ENCODE measurements around the gene PTPN4.
"Not testable (repeated sequence)": the region's sequence is repeated elsewhere in the genome, so short reads cannot be mapped to it uniquely, and the experiment has no call there.

Gene PTPN4

DNA sequence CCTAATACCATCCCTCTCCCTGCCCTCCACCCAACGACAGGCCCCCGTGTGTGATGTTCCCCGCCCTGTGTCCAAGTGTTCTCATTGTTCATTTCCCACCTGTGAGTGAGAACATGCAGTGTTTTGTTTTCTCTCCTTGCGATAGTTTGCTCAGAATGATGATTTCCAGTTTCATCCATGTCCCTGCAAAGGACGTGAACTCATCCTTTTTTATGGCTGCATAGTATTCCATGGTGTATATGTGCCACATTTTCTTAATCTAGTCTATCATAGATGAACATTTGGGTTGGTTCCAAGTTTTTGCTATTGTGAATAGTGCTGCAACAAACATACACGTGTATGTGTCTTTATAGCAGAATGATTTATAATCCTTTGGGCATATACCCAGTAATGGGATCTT is 44.7 kb downstream of the PTPN4 start:
- not testable (repeated sequence) for DNase-seq (ENCODE audit: low read depth in 2 of 3, low spot score in 1 of 3)

DNA sequence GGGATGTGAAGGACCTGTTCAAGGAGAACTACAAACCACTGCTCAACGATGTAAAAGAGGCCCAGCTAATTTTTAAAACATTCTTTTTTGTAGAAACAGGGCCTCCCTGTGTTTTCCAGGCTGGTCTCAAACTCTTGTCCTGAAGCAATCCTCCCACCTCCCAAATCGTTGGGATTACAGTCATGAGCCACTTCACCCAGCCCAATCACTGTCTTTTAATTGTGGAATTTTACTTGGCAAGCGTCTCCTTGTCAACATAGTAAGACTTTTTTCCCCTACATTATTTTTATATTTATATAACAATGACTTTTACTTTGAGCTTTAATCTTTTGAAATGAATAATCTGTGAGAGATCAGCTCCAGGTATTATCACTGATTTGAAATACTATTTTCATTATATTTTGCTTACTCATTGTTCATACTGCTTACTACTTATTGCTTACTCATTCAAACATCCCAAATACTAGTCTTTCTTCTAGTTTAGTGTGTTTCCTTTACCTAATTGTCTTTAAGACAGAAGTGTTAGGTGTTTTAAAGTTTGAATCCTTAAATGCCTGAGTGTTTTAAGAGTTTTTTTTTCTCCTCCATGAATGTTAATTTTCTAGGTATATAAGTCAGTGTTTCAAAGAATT is 48.9 kb downstream of the PTPN4 start:
- DNase-seq (ENCODE audit: low read depth in 2 of 3, low spot score in 1 of 3): no peak

DNA sequence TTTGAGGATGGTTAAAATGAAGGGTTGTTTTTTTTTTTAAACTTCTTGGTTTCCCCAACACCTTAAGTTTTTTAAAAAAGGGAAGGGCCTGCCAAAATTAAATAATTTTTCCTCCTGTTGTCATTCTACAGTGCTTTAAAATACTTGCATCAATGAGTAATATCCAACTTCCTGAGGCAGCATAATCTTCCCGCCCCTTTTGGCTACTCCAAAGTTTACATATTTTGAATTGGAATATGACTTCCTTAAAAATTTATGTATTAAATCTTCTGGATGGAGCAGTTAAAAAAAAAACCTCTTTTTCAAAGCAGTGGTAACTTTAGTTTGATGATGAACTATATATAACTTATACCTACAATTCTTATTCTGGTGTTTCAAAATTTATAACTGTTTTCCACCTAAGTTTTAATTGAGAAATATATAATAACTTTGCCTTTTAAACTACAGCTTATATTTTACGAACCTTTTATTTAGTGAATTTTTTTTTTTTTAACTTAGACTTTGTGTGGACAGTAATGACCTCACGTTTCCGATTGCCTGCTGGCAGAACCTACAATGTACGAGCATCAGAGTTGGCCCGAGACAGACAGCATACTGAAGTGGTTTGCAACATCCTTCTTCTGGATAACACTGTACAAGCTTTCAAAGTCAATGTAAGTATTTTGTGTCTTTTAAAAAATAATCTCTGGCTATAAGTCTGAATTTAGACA is 49.8 kb downstream of the PTPN4 start:
- DNase-seq (ENCODE audit: low read depth in 2 of 3, low spot score in 1 of 3): no peak

DNA sequence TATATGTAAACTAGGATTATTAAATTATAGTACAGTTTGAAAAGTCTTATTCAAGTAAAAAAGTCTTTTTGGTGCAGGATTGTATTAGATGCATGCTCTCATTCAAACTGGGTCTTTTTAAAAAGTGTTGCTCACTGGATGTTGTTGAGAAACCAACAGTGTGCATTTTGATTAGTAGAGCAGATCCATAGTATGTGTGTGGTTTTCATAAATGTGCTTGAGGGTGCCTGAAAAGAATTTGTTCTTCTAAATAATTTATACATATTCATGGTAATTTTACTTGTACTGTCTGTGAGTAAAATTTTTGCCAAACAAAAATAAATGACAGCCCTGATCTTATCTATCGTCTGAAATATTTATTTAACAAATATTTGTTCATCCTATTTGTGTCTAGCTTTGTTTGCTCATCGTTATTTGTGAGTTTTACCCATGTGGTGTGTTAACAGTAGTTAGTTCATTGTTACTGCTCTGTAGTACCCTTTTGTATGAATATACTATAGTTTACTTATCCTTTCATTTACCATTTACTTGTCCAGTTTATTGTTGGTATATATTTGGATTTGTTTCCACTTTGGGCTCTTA is 50.4 kb downstream of the PTPN4 start:
- DNase-seq (ENCODE audit: low read depth in 2 of 3, low spot score in 1 of 3): no peak

DNA sequence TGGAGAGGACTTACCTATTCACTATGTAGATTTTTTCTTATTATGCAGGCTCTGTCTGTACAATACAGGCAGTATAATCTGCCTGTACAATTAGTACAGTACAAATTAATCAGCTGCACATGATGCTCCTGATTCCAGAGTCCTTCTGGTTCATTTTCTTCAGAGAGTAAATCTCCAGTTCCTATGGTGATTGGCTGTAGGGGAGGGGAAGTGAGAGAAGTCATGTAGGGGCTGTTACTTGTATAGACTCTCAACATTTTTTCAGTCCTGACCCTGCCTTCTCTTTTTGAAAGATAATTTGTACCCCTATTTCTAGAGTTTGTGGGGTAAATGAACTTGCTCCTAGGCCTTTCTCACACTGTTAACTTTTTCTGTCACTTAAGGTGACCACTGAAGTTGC is 54.5 kb downstream of the PTPN4 start:
- DNase-seq (ENCODE audit: low read depth in 2 of 3, low spot score in 1 of 3): no peak

DNA sequence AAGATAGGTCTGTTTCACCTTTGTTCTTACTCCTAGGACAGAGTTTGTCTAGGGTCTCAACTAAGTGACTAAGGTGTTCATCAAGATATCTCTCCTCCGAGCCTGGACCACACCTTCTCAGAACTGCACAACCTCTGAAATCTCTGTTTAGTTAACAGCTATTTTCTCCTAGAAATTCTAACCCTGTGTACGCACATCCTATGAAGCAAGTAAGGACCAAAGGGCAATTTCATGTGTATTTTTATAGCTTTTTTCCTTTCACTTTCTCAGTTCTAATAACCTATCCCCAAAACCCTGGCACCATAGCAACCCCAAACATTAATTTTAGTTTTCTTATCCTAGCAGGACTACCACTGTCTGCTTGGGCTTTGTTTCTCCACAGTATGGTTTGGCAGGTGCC is 59.1 kb downstream of the PTPN4 start:
- no peak for DNase-seq (ENCODE audit: low read depth in 2 of 3, low spot score in 1 of 3)

DNA sequence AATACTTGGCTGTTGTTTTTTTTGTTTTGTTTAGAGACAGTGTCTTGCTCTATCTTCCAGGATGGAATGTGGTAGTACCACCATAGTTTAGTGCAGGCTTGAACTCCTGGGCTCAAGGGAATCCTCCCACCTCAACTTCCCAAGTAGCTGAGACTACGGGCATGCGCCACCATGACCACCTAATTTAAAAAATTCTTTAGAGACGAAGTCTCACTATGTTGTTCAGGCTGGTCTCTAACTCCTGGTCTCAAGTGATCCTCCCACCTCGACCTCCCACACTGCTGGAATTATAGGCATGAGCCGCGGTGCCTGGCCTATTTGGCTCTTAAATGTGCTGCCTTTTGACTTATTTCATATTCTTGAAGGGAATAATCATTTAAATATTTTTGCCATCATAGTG is 60.1 kb downstream of the PTPN4 start:
- DNase-seq (ENCODE audit: low read depth in 2 of 3, low spot score in 1 of 3): no peak

DNA sequence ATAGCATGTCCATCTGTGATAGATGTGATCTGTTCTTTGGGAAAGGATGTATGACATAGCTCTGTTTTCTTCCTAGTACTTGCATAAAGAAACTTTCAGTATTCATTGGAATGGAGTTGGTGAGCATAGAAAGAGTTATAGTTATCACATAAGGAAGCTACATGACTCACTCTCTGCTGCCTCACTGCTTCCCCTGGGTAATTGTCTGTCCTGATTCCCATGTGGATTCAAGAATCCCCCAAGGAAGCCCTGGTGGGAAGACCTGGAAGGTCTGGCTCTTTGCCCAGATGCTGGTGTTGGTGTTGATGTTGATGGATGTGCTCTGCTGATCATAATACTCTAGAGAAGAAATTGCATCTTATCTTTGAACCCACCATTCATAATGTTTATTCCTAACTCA is 60.6 kb downstream of the PTPN4 start:
- DNase-seq (ENCODE audit: low read depth in 2 of 3, low spot score in 1 of 3): no peak

DNA sequence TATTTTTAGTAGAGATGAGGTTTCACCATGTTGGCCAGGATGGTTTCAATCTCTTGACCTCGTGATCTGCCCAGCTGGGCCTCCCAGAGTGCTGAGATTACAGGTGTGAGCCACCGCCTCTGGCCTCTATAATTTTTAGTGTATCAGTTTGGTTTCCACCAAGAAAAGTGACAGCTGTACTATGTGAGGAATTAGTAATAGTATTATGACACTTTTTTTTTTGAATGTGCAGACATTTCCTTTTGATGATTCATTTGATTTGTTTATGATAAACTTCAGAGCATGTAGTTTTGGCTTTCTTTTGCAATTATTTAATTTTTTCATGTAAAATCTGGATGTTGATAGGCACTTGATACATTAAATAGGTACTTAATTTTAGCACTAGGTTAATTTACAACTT is 61.5 kb downstream of the PTPN4 start:
- DNase-seq (ENCODE audit: low read depth in 2 of 3, low spot score in 1 of 3): no peak

DNA sequence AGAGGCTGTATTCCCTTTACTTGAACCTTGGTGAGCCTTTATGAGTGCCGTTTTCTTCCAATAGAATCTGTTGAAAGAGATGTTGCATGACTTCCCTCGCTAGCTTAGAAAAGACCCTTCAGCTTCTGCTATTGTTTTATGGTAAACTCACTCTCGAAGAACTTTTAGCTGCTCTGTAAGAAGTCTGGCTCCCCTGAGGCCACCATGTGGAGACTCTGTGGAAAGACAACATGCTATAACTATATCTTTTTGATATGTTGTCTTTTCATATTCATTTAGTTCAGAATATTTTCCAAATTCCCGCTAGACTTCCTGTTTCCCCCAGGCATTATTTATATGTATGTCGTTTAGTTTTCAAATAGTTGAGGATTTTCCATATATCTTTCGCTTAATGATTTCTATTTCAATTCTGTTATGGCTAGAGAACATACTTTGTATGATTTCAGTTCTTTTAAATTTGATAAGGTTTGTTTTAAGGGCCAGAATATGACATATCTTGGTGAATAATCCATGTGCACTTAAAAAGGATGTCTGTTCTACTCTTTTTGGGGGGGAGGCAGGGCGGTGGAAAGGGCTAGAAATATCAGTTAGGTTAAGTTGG is 64.1 kb downstream of the PTPN4 start:
- DNase-seq (ENCODE audit: low read depth in 2 of 3, low spot score in 1 of 3): peak in 1 of 3 donors; percentile 11

DNA sequence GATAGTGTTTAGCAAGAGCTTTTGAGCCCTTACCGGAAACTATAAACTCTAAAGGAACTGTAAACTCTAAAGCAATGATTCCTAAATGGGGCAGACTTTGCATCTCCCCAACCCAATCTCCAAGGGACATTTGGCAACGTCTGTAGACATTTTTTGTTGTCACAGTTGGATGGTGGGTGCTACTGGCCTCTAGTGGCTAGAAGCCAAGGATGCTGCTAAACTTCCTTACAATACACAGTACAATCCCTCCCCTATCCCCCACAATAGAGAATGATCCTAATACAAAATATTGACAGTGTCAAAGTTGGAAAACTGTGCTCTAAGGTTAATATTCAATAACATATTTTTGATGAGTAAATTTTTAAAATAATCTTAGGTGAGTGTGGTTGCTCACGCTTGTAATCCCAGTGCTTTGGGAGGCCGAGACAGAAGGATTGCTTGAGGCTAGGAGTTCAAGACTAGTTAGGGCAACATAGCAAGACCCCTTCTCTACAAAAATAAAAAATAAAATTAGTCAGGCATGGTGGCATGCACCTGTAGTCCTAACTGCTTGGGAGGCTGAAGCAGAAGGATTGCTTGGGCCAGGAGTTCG is 66.7 kb downstream of the PTPN4 start:
- DNase-seq (ENCODE audit: low read depth in 2 of 3, low spot score in 1 of 3): peak in 1 of 3 donors; percentile 38

DNA sequence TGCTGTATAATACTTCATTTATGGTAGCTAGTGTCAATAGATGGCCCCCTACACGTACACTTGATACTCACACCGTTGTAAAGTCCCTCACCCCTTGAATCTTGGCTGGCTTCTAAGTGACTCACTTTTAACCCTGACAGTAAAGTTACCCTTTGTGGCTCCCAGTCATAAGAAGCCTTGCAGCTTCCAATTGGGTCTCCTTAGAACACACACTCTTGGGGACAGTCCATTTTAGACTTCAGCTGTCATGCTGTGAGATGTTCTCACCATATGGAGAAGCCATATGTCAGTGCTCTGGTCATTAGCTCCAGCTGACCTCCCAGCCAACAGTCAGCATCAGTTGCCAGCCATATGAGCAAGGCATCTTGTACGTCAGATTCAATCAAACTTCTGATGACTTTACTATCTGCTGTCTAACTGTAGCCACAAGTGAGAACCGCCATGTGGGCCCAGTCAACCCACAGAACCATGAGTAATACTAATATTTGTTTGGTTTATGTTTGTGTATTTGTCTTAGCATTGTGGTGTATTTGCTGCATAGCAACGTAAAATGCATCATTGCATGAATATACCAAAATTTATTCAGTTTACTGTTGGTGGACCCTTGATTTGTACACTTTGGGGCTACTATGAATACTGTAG is 68.3 kb downstream of the PTPN4 start:
- no peak for DNase-seq (ENCODE audit: low read depth in 2 of 3, low spot score in 1 of 3)

DNA sequence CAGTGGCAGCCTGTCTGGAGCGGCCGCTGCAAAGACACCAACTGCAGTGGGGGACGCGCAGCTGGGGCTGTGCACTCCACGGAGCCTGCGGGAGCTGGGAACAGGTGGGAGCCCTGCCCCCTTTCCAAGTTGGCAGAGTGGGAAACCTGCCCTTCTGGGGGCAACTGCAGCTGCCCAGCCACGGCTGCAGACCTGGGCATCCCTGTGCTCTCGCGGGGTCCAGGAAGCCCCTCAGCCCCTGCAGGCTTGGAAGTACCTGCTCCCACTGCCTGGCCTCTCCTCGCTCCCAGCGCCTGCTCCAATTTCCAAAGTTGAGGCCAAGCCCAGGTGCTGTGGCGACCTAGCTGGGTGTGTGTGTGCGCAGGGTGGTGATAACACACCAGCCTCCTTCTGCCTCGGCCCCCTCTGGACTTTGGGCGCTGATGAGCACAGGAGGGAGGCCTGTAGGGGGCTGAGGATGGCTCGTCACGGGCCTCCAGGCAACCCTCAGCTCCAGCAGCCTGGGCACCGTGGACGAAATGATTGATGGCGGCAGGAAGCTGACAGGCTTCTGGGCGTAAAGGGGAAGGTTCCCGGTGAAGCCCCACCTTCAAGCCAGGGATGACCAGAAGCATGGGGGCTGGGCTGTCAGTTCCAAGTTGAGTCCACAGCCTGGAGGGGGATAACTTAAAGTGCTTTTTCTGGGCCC is 76.9 kb downstream of the PTPN4 start:
- DNase-seq (ENCODE audit: low read depth in 2 of 3, low spot score in 1 of 3): no peak

DNA sequence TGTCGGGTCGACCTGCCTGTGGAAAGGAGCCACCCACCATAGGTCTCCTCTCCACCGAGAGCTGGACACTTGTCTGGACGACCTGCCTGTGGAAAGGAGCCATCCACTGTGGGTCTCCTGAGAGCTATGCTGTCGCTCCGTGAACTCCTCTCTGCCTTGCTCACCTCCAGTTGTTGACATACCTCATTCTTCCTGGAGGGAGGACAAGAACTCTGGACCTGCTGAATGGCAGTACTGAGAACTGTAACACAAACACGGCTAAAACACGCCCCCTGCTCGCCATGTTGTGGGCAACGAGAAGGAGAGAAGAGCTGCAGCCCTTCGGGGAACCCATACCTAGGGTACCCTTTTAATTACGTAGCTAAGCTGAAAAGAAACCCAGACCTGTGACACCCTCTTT is 77.6 kb downstream of the PTPN4 start:
- no peak for DNase-seq (ENCODE audit: low read depth in 2 of 3, low spot score in 1 of 3)

DNA sequence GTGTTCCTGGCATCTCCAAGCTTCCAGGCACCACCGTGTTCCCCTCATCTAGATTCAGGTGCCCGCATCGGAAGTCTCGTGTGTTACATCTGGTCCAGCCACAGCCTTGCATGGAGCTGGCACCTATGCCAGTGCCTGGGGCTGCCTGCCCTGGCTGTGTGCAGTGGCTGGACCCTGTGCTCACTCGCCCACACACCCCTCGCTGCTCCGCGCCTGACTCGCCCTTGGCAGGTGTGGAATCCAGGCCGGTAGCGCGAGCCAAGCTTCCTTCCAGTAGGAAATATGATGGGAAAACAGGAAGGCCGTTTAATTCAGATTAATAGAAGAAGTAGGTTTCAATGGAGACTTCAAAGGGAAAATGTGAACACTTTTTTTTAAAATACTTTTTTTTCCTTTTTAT is 78.0 kb downstream of the PTPN4 start:
- DNase-seq (ENCODE audit: low read depth in 2 of 3, low spot score in 1 of 3): no peak

DNA sequence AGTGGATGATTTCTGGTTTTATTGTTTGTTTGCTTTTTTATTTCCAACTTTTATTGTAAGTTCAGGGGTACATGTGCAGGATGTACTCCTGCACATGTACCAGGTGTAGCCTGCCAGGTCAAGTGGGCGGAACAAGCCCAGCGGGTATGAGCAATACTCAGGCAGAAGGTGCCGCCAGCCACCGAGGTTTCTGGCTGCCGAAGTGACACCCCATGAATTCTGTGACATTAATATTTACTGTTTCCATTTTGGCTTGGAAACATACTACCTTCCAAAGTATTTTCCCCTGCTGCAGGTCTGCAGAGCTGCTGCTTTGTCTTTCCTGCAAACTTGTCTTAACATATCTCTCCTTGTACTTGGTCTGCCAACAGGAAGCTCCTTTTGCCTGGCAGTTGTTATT is 78.5 kb downstream of the PTPN4 start:
- no peak for DNase-seq (ENCODE audit: low read depth in 2 of 3, low spot score in 1 of 3)

DNA sequence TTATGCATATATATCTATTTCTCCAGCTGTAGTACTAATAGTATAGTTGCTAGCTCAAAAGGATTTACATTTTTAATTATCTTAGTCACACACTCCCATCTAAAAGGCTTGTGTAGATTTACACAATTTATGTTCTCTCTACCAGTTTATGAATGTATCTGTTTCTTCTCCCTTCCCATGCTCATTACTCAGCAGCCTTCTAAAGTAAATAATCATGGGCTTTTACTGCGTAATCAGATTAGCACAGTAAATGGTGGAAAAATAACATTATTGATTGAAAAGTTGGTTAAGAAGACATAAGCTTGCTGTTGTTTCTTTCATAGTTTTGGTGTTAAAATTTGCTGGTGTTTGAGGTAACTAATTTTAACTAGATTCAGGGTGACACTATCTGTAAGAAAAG is 81.8 kb downstream of the PTPN4 start:
- no peak for DNase-seq (ENCODE audit: low read depth in 2 of 3, low spot score in 1 of 3)

DNA sequence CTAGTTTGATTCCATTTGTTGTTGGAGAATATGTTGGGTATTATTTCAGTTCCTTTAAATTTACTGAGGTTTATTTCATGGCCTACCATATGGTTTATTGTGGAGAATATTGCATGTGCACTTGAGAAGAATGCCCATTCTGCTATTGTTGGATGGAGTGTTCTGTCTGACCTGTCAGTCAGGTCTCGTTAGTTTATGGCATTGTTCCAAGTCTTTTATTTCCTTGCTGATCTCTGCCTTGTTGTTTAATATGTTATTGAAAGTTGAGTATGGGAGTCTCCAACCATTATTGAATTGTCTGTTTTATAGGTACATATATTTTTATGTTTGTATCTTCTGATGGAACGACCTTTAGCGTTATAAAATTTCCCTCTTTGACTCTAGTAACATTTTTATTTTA is 86.3 kb downstream of the PTPN4 start:
- no peak for DNase-seq (ENCODE audit: low read depth in 2 of 3, low spot score in 1 of 3)

DNA sequence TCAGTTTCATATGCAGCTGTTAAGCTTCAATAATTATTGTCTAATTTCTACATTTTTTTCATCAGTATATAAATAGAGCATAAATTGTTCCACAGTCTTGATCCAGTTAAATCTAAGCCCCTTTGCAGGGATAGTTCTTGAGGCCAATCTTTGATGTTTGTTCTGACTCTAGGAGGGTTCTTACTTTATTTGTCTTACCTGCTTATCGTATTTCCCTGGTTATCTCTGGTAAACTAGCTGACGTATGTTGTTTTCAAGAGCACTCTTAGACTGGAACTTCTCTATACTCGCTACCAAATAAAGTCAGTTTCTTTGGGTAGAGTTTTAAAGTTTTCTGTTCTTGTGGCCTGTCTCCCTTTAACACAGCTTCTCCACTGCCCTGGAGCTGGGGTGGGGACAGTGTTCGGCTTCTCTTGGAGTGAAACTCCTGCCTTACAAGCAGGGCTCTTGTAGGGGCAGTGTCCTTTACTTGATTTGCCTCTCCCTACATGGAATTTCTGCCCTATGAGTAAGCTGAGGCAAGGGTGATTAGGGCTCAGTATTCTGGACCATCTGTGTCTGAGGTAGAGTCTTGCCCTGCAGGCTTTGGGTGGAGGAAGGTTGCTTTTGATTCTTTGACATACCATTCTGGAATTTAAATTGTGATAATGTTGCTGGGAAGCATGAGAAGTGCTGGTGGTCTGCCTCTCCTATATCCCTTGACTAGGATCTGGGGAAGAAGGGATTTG is 90.3 kb downstream of the PTPN4 start:
- DNase-seq (ENCODE audit: low read depth in 2 of 3, low spot score in 1 of 3): no peak

DNA sequence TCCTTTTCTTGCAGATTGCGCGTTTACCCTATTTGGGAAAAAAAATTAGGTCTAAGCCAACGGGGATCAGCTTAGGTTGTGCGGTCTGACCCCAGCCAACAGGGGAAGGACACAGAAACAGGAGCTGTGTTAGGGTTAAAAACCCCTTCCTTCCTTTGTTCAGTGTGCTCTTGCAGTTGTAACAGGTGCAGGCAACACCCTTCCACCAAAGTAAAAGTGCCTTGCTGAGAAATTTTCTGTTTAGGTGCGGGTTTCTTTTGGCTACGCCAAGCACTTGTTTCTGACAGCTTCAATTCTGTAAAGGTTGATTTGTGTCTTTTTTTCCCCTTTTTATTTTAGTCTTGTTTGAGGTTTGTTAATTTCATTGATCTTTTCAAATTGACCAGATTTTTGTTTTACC is 92.5 kb downstream of the PTPN4 start:
- no peak for DNase-seq (ENCODE audit: low read depth in 2 of 3, low spot score in 1 of 3)

Data from stimulated activated CD4-positive, alpha-beta T cell treated with anti-CD3 and anti-CD28 coated beads, Interleukin-12 subunit alpha, Interleukin-12 subunit beta, amount 100 ng/mL, for 48 hours (primary cell).